ENCODE measurements around the gene PAPOLA.

DNA sequence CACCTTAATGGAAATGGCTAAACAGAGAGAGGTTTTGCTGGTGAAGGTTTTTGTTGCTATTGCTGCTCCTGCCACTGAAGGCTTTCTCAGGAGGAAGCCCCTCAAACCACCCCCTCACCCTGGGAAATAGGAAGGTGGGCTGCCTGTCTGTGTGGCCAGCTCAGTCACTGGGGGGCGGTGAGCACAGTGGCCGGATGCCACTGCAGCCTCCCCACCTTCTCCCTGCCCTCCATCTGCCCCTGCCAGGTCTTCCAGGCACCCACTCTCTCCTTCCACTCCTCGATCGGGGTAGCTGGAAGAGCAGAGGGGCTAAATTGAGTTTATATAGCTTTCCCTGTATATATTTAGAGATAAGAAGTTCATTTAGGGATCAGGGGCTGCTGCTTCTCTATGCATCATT, 80.8 kb downstream of the PAPOLA start:
- TF ChIP-seq EZH2 (IDR thresholded peaks at IDR 0.05; ENCODE audit: borderline replicate concordance, low read length), result no peak
- TF ChIP-seq, protein P1, sequence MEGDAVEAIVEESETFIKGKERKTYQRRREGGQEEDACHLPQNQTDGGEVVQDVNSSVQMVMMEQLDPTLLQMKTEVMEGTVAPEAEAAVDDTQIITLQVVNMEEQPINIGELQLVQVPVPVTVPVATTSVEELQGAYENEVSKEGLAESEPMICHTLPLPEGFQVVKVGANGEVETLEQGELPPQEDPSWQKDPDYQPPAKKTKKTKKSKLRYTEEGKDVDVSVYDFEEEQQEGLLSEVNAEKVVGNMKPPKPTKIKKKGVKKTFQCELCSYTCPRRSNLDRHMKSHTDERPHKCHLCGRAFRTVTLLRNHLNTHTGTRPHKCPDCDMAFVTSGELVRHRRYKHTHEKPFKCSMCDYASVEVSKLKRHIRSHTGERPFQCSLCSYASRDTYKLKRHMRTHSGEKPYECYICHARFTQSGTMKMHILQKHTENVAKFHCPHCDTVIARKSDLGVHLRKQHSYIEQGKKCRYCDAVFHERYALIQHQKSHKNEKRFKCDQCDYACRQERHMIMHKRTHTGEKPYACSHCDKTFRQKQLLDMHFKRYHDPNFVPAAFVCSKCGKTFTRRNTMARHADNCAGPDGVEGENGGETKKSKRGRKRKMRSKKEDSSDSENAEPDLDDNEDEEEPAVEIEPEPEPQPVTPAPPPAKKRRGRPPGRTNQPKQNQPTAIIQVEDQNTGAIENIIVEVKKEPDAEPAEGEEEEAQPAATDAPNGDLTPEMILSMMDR (conservative IDR thresholded peaks at IDR 0.05 in 1 of 2, IDR thresholded peaks at IDR 0.05 in 1 of 2; ENCODE audit: extremely low read depth in 1 of 2, insufficient read depth in 1 of 2, low read depth in 1 of 2, low read length in 2 of 2), result no peak

Data from mammary epithelial cell (primary cell).